WI38 (cell line): ENCODE results near the gene BPIFB2.
"Not testable (repeated sequence)": the region's sequence is repeated elsewhere in the genome, so short reads cannot be mapped to it uniquely, and the experiment has no call there.

ENCODE experiments used
- H3K4me3 ChIP-seq: 2 replicates; pipeline ENCODE4 v1.5.1; 2011; ENCODE audit warnings: low read depth, mild to moderate bottlenecking, control low read depth, low read length
- CTCF ChIP-seq: IDR thresholded peaks from 2 replicates; pipeline ENCODE4 v1.5.1; 2012; ENCODE audit warnings: low read depth, mild to moderate bottlenecking, control low read depth, low read length

The BPIFB2 gene

GRCh38 chr20:33034901-33035492 lies 27.5 kb downstream of the BPIFB2 start:
- no peak for TF ChIP-seq CTCF
- H3K4me3 ChIP-seq, result no peak overlapping the region

GRCh38 chr20:33037456-33037855 lies 30.0 kb downstream of the BPIFB2 start:
- TF ChIP-seq CTCF, result no peak
- no peak overlapping the region for H3K4me3 ChIP-seq

GRCh38 chr20:33038243-33038642 lies 30.7 kb downstream of the BPIFB2 start:
- TF ChIP-seq CTCF, result no peak
- H3K4me3 ChIP-seq, result no peak overlapping the region

GRCh38 chr20:33042430-33042829 lies 34.9 kb downstream of the BPIFB2 start:
- no peak for TF ChIP-seq CTCF
- H3K4me3 ChIP-seq, result no peak overlapping the region

- no peak for TF ChIP-seq CTCF
- no peak overlapping the region for H3K4me3 ChIP-seq
These were observed 35.7 kb downstream of the BPIFB2 start for GRCh38 chr20:33042983-33043730.

GRCh38 chr20:33043731-33044181 lies 36.3 kb downstream of the BPIFB2 start:
- TF ChIP-seq CTCF, result no peak
- H3K4me3 ChIP-seq, result no peak overlapping the region

GRCh38 chr20:33045129-33045721 lies 37.7 kb downstream of the BPIFB2 start:
- not testable (repeated sequence) for H3K4me3 ChIP-seq
